ENCODE data around the gene SLC22A5.

SLC22A5 gene

DNA sequence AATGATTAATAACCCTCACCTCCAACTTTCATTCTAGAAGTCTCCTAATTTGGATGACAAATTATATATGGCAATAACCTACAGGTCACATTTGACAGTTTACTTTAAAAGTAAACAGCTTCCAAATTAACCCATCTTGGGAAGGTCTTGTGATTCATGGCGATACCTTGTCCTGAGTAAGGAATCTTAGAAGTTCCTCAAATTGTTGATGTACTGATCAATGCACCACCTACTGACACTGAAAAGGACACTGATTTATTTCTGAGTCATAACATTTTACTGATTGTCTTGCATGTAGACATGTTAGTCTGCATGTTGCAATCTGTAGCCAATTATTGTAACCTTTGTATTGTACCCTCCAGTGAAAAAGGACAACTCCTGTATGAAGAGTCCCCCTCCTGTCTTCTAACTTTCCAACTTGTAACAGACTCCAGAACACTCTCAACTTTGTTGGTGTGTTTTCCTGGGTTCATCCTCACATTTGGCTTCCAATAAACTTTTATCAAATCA, 16.0 kb upstream of the SLC22A5 start:
- TF ChIP-seq CTCF (conservative IDR thresholded peaks at IDR 0.05; ENCODE audit: low read length): no peak
- no peak for TF ChIP-seq EZH2phosphoT487 (IDR thresholded peaks at IDR 0.05; ENCODE audit: borderline replicate concordance)
- H3K36me3 ChIP-seq (ENCODE audit: insufficient read depth, low read length): no peaks in the 10 kb centered on the region
- H3K9me3 ChIP-seq (ENCODE audit: insufficient read depth, low read depth, low read length): no peaks in the 10 kb centered on the region
- H2AFZ ChIP-seq (ENCODE audit: low read length): no peak overlapping the region
- no peak overlapping the region for H3K9ac ChIP-seq (ENCODE audit: low read depth, low read length, poor library complexity, severe bottlenecking)
- H4K20me1 ChIP-seq (ENCODE audit: insufficient read depth, low read length, poor library complexity, severe bottlenecking): no peaks in the 10 kb centered on the region
- no peak overlapping the region for H3K4me3 ChIP-seq (ENCODE audit: low read length, poor library complexity, severe bottlenecking)
- H3K9me2 ChIP-seq (replicated peaks; ENCODE audit: low read depth, low read length): no peaks in the 10 kb centered on the region
- H3K79me2 ChIP-seq (ENCODE audit: insufficient read depth, low read length): no peaks in the 10 kb centered on the region
- no peaks in the 10 kb centered on the region for H3K27me3 ChIP-seq (ENCODE audit: insufficient read depth, low read length, poor library complexity, severe bottlenecking)
- H3K4me1 ChIP-seq (ENCODE audit: insufficient read depth, low read length, poor library complexity, severe bottlenecking): no peaks in the 10 kb centered on the region
- no peaks in the 10 kb centered on the region for H3F3A ChIP-seq (ENCODE audit: low read depth)
- no peak overlapping the region for H3K4me2 ChIP-seq (ENCODE audit: low read depth, low read length, poor library complexity, severe bottlenecking)

GRCh38 chr5:132354381-132355139, 14.9 kb upstream of the SLC22A5 start:
- H3K9me3 ChIP-seq (ENCODE audit: insufficient read depth, low read depth, low read length): no peaks in the 10 kb centered on the region
- H3K79me2 ChIP-seq (ENCODE audit: insufficient read depth, low read length): no peaks in the 10 kb centered on the region
- no peak overlapping the region for H2AFZ ChIP-seq (ENCODE audit: low read length)
- no peaks in the 10 kb centered on the region for H3K36me3 ChIP-seq (ENCODE audit: insufficient read depth, low read length)
- no peaks in the 10 kb centered on the region for H3K27me3 ChIP-seq (ENCODE audit: insufficient read depth, low read length, poor library complexity, severe bottlenecking)
- H3K4me3 ChIP-seq (ENCODE audit: low read length, poor library complexity, severe bottlenecking): no peak overlapping the region
- no peaks in the 10 kb centered on the region for H3K4me1 ChIP-seq (ENCODE audit: insufficient read depth, low read length, poor library complexity, severe bottlenecking)
- no peak overlapping the region for H3K4me2 ChIP-seq (ENCODE audit: low read depth, low read length, poor library complexity, severe bottlenecking)
- TF ChIP-seq EZH2phosphoT487 (IDR thresholded peaks at IDR 0.05; ENCODE audit: borderline replicate concordance) (no peak), CTCF (conservative IDR thresholded peaks at IDR 0.05; ENCODE audit: low read length) (no peak)
- no peaks in the 10 kb centered on the region for H3F3A ChIP-seq (ENCODE audit: low read depth)
- no peak overlapping the region for H3K9ac ChIP-seq (ENCODE audit: low read depth, low read length, poor library complexity, severe bottlenecking)
- no peaks in the 10 kb centered on the region for H4K20me1 ChIP-seq (ENCODE audit: insufficient read depth, low read length, poor library complexity, severe bottlenecking)
- no peaks in the 10 kb centered on the region for H3K9me2 ChIP-seq (replicated peaks; ENCODE audit: low read depth, low read length)

DNA sequence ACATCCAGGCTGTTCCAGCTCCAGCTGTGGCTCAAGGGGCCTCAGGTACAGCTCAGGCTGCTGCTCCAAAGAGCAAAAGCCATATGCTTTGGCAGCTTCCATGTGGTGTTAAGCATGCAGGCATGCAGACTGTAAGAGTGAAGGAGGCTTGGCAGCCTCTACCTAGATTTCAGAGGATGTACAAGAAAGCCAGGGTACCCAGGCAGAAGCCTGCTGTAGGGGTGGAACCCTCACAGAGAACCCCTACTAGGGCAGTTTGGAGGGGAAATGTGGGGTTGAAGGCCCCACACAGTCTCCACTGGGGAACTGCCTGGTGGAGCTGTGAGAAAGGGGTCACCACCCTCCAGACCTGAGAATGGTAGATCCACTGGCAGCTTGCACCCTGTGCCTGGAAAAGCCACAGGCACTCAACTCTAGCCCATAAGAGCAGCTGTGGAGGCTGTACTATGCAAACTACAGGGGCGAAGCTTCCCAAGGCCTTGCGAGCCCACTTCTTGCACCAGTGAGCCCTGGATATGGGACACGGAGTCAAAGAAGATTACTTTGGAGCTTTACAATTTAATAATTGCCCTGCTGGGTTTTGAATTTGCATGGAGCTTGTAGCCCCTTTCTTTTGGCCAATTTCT, 14.3 kb upstream of the SLC22A5 start:
- H3K9ac ChIP-seq (ENCODE audit: low read depth, low read length, poor library complexity, severe bottlenecking): no peak overlapping the region
- no peak overlapping the region for H3K4me2 ChIP-seq (ENCODE audit: low read depth, low read length, poor library complexity, severe bottlenecking)
- no peak overlapping the region for H2AFZ ChIP-seq (ENCODE audit: low read length)
- H3K4me3 ChIP-seq (ENCODE audit: low read length, poor library complexity, severe bottlenecking): no peak overlapping the region
- TF ChIP-seq EZH2phosphoT487 (IDR thresholded peaks at IDR 0.05; ENCODE audit: borderline replicate concordance) (no peak), CTCF (conservative IDR thresholded peaks at IDR 0.05; ENCODE audit: low read length) (no peak)
- no peaks in the 10 kb centered on the region for H3K9me3 ChIP-seq (ENCODE audit: insufficient read depth, low read depth, low read length)
- no peaks in the 10 kb centered on the region for H3K79me2 ChIP-seq (ENCODE audit: insufficient read depth, low read length)
- no peaks in the 10 kb centered on the region for H3K27me3 ChIP-seq (ENCODE audit: insufficient read depth, low read length, poor library complexity, severe bottlenecking)
- H3K36me3 ChIP-seq (ENCODE audit: insufficient read depth, low read length): no peaks in the 10 kb centered on the region
- no peaks in the 10 kb centered on the region for H3K4me1 ChIP-seq (ENCODE audit: insufficient read depth, low read length, poor library complexity, severe bottlenecking)
- H4K20me1 ChIP-seq (ENCODE audit: insufficient read depth, low read length, poor library complexity, severe bottlenecking): no peaks in the 10 kb centered on the region
- no peaks in the 10 kb centered on the region for H3K9me2 ChIP-seq (replicated peaks; ENCODE audit: low read depth, low read length)
- H3F3A ChIP-seq (ENCODE audit: low read depth): no peaks in the 10 kb centered on the region
